Measurements from ENCODE around the gene ATP9B.

Gene ATP9B

GRCh38 chr18:79396431-79397246 lies 327.4 kb downstream of the ATP9B start:
- no peak for DNase-seq (ENCODE audit: low read depth in 2 of 2)

GRCh38 chr18:79397247-79397829 lies 328.1 kb downstream of the ATP9B start:
- no peak for DNase-seq (ENCODE audit: low read depth in 2 of 2)

GRCh38 chr18:79397830-79398761 lies 328.9 kb downstream of the ATP9B start:
- no peak for DNase-seq (ENCODE audit: low read depth in 2 of 2)

GRCh38 chr18:79399275-79400081 lies 330.3 kb downstream of the ATP9B start:
- DNase-seq (ENCODE audit: low read depth in 2 of 2): no peak

GRCh38 chr18:79400091-79400590 lies 330.9 kb downstream of the ATP9B start:
- peak in 1 of 2 donors; percentile 62 for DNase-seq (ENCODE audit: low read depth in 2 of 2)

GRCh38 chr18:79400591-79401381 lies 331.6 kb downstream of the ATP9B start:
- DNase-seq (ENCODE audit: low read depth in 2 of 2): no peak

- DNase-seq (ENCODE audit: low read depth in 2 of 2): no peak
Measured at GRCh38 chr18:79401494-79402208, 332.5 kb downstream of the ATP9B start.

- no peak for DNase-seq (ENCODE audit: low read depth in 2 of 2)
Measured at GRCh38 chr18:79402209-79402576, 333.0 kb downstream of the ATP9B start.

GRCh38 chr18:79402977-79403722 lies 334.0 kb downstream of the ATP9B start:
- no peak for DNase-seq (ENCODE audit: low read depth in 2 of 2)

- DNase-seq (ENCODE audit: low read depth in 2 of 2): no peak
Measured at GRCh38 chr18:79403723-79404566, 334.8 kb downstream of the ATP9B start.

GRCh38 chr18:79404567-79404910 lies 335.3 kb downstream of the ATP9B start:
- DNase-seq (ENCODE audit: low read depth in 2 of 2): no peak

- no peak for DNase-seq (ENCODE audit: low read depth in 2 of 2)
Measured at GRCh38 chr18:79405019-79405780, 336.0 kb downstream of the ATP9B start.

GRCh38 chr18:79405781-79406575 lies 336.8 kb downstream of the ATP9B start:
- peak; percentile 62 to 79 for DNase-seq (ENCODE audit: low read depth in 2 of 2)

GRCh38 chr18:79406708-79407107 lies 337.5 kb downstream of the ATP9B start:
- no peak for DNase-seq (ENCODE audit: low read depth in 2 of 2)

- no peak for DNase-seq (ENCODE audit: low read depth in 2 of 2)
Measured at GRCh38 chr18:79409313-79409712, 340.1 kb downstream of the ATP9B start.

GRCh38 chr18:79410171-79410641 lies 341.0 kb downstream of the ATP9B start:
- no peak for DNase-seq (ENCODE audit: low read depth in 2 of 2)

Measured in stimulated activated CD8-positive, alpha-beta memory T cell treated with anti-CD3 and anti-CD28 coated beads, Interleukin-2, amount 100 ng/mL, for 48 hours (primary cell).